ENCODE measurements around the gene CTTNBP2.

Gene CTTNBP2

GRCh38 chr7:117683430-117684175 lies 189.6 kb downstream of the CTTNBP2 start:
- no peak for DNase-seq

- DNase-seq = no peak
Observed at GRCh38 chr7:117682681-117683385, 190.4 kb downstream of the CTTNBP2 start.

GRCh38 chr7:117679120-117679519 lies 194.1 kb downstream of the CTTNBP2 start:
- no peak for DNase-seq

- no peak for DNase-seq
Observed at GRCh38 chr7:117675497-117676435, 197.5 kb downstream of the CTTNBP2 start.

GRCh38 chr7:117674617-117675016 lies 198.6 kb downstream of the CTTNBP2 start:
- no peak for DNase-seq

- DNase-seq = no peak
Observed at GRCh38 chr7:117673839-117674238, 199.4 kb downstream of the CTTNBP2 start.

GRCh38 chr7:117673367-117673766 lies 199.9 kb downstream of the CTTNBP2 start:
- DNase-seq = no peak

- DNase-seq = no peak
Observed at GRCh38 chr7:117672453-117672852, 200.8 kb downstream of the CTTNBP2 start.

- no peak for DNase-seq
Observed at GRCh38 chr7:117669818-117670217, 203.4 kb downstream of the CTTNBP2 start.

- no peak for DNase-seq
Observed at GRCh38 chr7:117667456-117667855, 205.8 kb downstream of the CTTNBP2 start.

GRCh38 chr7:117666689-117667088 lies 206.6 kb downstream of the CTTNBP2 start:
- no peak for DNase-seq

GRCh38 chr7:117666031-117666430 lies 207.2 kb downstream of the CTTNBP2 start:
- no peak for DNase-seq

GRCh38 chr7:117665368-117665767 lies 207.9 kb downstream of the CTTNBP2 start:
- no peak for DNase-seq

- DNase-seq = no peak
Observed at GRCh38 chr7:117664047-117664446, 209.2 kb downstream of the CTTNBP2 start.

GRCh38 chr7:117661328-117661727 lies 211.9 kb downstream of the CTTNBP2 start:
- DNase-seq = no peak

Data from CD4-positive, alpha-beta T cell treated with Interleukin-15 for 1 hour (primary cell).